ENCODE data around the gene RHOF. TPM values are rescaled to one million over a fixed set of nuclear protein-coding genes. Genes with fewer than 3 reads are reported as not detected.

RHOF gene
- total RNA-seq, 4 donors from 2014 or later: 14.1 to 24.3 (median 18.1) TPM

DNA sequence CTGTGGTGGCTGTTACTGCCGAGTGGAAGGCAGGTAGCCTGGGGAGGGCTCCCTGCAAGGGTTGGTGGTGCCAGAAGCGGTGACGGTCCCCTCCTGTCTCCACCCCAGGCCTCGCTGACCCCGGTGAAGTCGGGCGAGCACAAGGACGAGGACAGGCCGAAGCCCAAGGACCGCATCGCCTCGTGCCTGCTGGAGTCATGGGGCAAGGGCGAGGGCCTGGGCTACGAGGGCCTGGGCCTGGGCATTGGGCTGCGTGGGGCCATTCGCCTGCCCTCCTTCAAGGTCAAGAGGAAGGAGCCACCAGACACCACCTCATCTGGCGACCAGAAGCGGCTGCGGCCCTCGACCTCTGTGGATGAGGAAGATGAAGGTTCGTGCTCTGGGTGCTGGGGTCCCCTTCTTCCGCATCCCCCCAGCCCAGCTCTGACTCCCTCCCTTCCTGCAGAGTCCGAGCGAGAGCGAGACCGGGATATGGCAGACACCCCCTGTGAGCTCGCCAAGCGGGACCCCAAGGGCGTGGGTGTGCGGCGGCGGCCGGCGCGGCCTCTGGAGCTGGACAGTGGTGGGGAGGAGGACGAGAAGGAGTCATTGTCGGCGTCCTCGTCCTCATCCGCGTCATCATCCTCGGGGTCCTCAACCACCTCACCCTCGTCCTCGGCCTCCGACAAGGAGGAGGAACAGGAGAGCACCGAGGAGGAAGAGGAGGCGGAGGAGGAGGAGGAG, 23.6 kb upstream of the RHOF start:
- Histone ChIP-seq H3K4me1 (peaks cover 0 to 20% (median 14%) of the 10 kb centered on the region in 4 donors), H3K4me3 (no peak overlapping the region), H3K27me3 (no peaks in the 10 kb centered on the region), H3K9me3 (no peaks in the 10 kb centered on the region), H3K36me3 (peaks cover 5 to 92% (median 47%) of the 10 kb centered on the region in 3 donors), H3K27ac (no peak overlapping the region)
- no peak for DNase-seq (ENCODE audit: low spot score in 2 of 2)
- no peak for TF ChIP-seq CTCF (IDR thresholded peaks at IDR 0.05)
- no peak for TF ChIP-seq EP300 (IDR thresholded peaks at IDR 0.05)
- no peak for TF ChIP-seq POLR2A (IDR thresholded peaks at IDR 0.05)
- WGBS, 2 donors: 92 to 93% methylated on average over 42 to 47 of the region's 47 CpGs

DNA sequence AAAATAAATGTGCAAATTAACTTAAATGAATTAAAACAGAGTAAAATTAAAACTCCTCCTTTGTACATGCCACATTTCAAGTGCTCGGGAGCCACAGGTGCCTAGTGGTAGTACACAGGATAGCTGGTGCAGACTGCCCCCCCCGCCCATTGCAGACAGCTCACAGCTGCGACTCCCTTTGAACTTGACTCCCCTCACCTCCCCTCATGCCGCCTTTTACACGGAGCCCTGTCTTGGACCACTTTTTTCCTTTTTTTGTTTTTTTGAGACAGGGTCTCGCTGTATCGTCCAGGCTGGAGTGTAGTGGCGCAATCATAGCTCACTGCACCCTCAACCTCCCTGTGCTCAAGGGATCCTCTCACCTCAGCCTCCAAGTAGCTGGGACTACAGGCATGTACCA, 21.8 kb upstream of the RHOF start:
- TF ChIP-seq POLR2A (IDR thresholded peaks at IDR 0.05) (no peak), EP300 (IDR thresholded peaks at IDR 0.05) (no peak)
- no peak overlapping the region for H3K27ac ChIP-seq
- WGBS, 2 donors: 86 to 93% methylated on average over 8 of the region's 8 CpGs
- DNase-seq (ENCODE audit: low spot score in 2 of 2): no peak
- no peaks in the 10 kb centered on the region for H3K27me3 ChIP-seq
- H3K4me1 ChIP-seq: peaks cover 0 to 38% (median 31%) of the 10 kb centered on the region in 4 donors
- no peak overlapping the region for H3K4me3 ChIP-seq
- no peaks in the 10 kb centered on the region for H3K9me3 ChIP-seq
- H3K36me3 ChIP-seq: peaks cover 2 to 82% (median 51%) of the 10 kb centered on the region in 3 donors

GRCh38 chr12:121814429-121815119, 21.1 kb upstream of the RHOF start:
- DNase-seq (ENCODE audit: low spot score in 2 of 2): no peak
- TF ChIP-seq CTCF (IDR thresholded peaks at IDR 0.05) (no peak), EP300 (IDR thresholded peaks at IDR 0.05) (no peak), POLR2A (IDR thresholded peaks at IDR 0.05) (no peak)
- Histone ChIP-seq H3K27me3 (no peaks in the 10 kb centered on the region), H3K36me3 (peaks cover 2 to 82% (median 51%) of the 10 kb centered on the region in 3 donors), H3K9me3 (no peaks in the 10 kb centered on the region), H3K4me1 (peaks cover 0 to 43% (median 31%) of the 10 kb centered on the region in 4 donors), H3K4me3 (no peak overlapping the region), H3K27ac (no peak overlapping the region)
- WGBS, 2 donors: 89 to 90% methylated on average over 18 to 31 of the region's 31 CpGs

DNA sequence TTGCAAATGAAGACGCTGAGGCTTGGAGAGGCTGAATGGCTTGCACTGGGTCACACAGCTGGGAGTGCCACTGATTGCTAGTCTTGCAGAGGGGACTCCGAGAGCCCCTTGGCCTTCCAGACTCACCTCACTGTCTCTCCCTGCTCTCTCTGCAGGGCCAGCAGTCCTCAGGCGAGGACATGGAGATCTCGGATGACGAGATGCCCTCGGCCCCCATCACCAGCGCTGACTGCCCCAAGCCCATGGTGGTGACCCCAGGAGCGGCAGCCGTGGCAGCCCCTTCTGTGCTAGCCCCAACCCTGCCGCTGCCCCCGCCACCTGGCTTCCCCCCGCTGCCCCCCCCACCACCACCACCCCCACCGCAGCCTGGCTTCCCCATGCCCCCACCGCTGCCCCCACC, 20.5 kb upstream of the RHOF start:
- no peak for DNase-seq (ENCODE audit: low spot score in 2 of 2)

More for the DNA sequence above, 20.5 kb upstream of the RHOF start:
- WGBS, 2 donors: 75 to 85% methylated on average over 9 of the region's 14 CpGs
- H3K27ac ChIP-seq: no peak overlapping the region
- no peaks in the 10 kb centered on the region for H3K27me3 ChIP-seq
- peaks cover 2 to 82% (median 46%) of the 10 kb centered on the region in 3 donors for H3K36me3 ChIP-seq
- no peak overlapping the region for H3K4me3 ChIP-seq
- peaks cover 0 to 43% (median 31%) of the 10 kb centered on the region in 4 donors for H3K4me1 ChIP-seq
- no peaks in the 10 kb centered on the region for H3K9me3 ChIP-seq
- no peak for TF ChIP-seq CTCF (IDR thresholded peaks at IDR 0.05)
- TF ChIP-seq POLR2A (IDR thresholded peaks at IDR 0.05): no peak
- no peak for TF ChIP-seq EP300 (IDR thresholded peaks at IDR 0.05)

Measured in tibial nerve (tissue), 4 donors.